Measurements from ENCODE around the gene RTTN.

DNA sequence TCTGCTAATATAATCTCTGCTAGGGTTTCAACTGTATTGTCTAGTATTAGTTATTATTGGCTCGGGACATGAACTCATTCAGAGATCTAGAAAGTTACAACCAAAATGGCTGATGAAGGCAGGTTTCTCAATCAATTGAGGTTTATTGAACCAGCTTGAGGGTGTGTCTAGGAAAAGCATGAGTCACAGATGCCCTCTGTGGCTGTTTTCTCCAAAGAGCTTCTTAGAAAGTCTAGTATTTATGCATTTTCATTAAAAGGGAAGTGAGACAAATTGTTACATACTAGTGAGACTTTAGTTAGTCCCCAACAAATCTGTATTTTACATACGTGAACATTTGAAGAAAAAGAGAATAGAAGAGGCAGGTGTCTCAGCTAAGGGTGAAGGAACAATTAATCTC lies 23.0 kb upstream of the RTTN start:
- TF ChIP-seq, protein P1, sequence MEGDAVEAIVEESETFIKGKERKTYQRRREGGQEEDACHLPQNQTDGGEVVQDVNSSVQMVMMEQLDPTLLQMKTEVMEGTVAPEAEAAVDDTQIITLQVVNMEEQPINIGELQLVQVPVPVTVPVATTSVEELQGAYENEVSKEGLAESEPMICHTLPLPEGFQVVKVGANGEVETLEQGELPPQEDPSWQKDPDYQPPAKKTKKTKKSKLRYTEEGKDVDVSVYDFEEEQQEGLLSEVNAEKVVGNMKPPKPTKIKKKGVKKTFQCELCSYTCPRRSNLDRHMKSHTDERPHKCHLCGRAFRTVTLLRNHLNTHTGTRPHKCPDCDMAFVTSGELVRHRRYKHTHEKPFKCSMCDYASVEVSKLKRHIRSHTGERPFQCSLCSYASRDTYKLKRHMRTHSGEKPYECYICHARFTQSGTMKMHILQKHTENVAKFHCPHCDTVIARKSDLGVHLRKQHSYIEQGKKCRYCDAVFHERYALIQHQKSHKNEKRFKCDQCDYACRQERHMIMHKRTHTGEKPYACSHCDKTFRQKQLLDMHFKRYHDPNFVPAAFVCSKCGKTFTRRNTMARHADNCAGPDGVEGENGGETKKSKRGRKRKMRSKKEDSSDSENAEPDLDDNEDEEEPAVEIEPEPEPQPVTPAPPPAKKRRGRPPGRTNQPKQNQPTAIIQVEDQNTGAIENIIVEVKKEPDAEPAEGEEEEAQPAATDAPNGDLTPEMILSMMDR (IDR thresholded peaks at IDR 0.05), result no peak
- no peak for TF ChIP-seq SIN3A (IDR thresholded peaks at IDR 0.05; ENCODE audit: borderline replicate concordance, insufficient read depth, low read depth, low read length)
